HG03457 (cell line): ENCODE measurements around the gene RNF168.
"Not testable (repeated sequence)": the region's sequence is repeated elsewhere in the genome, so short reads cannot be mapped to it uniquely, and the experiment has no call there.

ENCODE experiments used
- ATAC-seq: cut with Tn5 transposase; IDR thresholded peaks from one replicate; pipeline ENCODE4 v1.9.1; 2021; ENCODE audit warnings: moderate number of reproducible peaks; ENCODE audit not compliant: unreplicated experiment

RNF168 gene, protein sequence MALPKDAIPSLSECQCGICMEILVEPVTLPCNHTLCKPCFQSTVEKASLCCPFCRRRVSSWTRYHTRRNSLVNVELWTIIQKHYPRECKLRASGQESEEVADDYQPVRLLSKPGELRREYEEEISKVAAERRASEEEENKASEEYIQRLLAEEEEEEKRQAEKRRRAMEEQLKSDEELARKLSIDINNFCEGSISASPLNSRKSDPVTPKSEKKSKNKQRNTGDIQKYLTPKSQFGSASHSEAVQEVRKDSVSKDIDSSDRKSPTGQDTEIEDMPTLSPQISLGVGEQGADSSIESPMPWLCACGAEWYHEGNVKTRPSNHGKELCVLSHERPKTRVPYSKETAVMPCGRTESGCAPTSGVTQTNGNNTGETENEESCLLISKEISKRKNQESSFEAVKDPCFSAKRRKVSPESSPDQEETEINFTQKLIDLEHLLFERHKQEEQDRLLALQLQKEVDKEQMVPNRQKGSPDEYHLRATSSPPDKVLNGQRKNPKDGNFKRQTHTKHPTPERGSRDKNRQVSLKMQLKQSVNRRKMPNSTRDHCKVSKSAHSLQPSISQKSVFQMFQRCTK

GRCh38 chr3:196503196-196504076, at the start of gene RNF168:
Gene RNF168, minus strand, starts transcription at chr3:196503768. Its CDS starts 595 bp downstream, at chr3:196503173.
- peak; percentile 80 for ATAC-seq

DNA sequence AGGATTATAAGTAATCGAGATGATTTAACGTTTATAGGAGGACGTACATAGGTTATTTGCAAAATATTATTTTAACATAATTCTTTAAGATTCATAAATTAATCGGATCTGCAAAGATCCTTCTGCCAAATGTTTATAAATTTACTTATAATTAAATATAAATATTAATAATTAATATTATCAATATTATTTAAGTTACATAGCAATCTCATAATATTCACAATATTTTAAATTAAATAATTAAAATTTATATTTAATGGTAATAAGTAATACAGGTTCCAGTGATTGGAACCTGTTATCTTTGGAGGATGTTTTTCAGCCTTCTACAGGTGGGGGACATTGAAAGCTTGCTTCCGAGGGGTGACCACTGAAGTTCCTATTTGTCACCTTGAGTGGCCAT, 48.7 kb upstream of the RNF168 start:
- no peak for ATAC-seq

DNA sequence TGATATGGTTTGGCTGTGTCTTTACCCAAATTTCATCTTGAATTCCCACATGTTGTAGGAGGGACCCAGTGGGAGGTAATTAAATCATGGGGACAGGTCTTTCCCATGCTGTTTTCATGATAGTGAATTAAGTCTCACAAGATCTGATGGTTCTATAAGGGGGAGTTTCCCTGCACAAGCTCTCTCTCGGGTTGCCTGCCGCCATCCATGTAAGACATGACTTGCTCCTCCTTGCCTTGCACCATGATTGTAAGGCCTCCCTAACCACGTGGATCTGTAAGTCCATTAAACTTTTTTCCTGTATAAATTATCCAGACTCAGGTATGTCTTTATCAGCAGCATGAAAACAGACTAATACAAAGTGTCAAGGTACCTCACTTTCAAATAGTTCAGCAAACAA, 46.6 kb upstream of the RNF168 start:
- ATAC-seq, result not testable (repeated sequence)

- not testable (repeated sequence) for ATAC-seq
These were observed 45.7 kb upstream of the RNF168 start for GRCh38 chr3:196549312-196549711.

- ATAC-seq, result no peak
These were observed 43.5 kb upstream of the RNF168 start for GRCh38 chr3:196547067-196547466.

DNA sequence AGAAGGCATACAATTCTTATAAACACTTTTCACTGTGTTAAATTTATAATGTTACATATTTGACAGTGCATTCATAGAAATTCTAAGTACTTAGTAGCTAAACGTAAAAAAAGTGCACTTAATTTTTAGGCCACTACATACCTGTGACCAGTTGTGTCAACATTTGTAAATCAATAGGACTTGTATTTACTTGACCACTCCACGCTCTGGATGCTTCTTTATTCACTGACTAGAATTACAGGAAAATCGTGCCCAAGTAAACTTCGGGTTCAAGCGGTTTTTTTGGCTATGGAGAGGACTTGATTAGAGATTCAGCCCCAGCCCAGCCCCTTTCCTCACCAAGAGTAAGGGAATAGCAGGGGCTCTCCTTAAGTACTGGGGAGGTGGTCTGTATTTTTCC, 43.0 kb upstream of the RNF168 start:
- no peak for ATAC-seq

DNA sequence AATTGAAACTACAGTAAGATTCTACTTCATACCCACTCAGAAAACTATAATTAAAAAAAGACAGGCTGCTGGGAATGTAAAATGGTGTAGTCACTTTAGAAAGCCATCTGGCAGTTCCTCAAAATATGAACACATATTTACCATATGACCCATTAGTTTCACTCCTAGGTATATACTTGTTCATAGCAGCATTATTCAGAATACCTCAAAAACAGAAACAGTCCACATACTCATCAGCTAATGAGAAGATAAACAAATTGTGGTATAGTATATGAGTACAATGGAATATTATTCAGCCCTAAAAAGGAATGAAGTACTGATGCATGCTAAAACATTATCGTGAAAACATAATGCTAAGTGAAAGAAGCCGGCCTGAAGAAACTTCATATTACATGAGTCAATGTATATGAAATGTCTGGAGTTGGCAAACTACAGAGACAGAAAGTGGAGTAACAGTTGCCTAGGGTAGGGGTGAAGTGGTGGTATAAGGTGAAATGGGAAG, 41.0 kb upstream of the RNF168 start:
- ATAC-seq, result no peak

DNA sequence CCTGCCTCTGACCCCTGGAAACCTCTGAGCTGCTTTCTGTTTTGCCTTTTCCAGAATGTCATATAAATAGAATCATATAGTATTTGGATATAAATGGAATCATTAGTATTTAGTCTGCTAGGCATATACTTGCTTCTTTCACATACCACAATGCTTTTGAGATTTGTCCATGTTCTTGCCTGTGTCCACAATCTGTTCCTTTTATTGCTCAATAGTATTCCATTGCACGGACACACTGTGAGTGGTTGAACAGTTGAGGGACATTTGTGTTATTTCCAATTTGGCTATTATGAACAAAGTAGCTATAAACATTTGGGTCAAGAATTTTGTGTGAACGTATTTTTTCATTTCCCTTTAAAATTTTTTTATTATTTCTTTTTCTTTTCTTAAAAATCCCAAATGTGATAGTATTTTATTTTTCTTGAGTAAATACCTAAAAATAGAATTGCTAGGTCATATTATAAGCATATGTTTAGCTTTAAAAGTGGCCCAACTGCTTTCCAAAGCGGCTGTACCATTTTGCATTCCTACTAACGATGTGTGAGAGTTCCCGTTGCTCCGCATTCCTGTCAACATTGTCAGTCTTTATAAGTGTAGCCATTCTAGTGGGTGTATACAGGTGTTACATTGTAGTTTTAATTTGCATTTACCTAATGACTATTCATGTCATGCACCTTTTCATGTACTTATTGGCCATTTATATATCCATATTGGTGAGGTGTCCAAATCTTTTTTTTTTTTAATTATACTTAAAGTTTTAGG, 38.3 kb upstream of the RNF168 start:
- ATAC-seq, result no peak

DNA sequence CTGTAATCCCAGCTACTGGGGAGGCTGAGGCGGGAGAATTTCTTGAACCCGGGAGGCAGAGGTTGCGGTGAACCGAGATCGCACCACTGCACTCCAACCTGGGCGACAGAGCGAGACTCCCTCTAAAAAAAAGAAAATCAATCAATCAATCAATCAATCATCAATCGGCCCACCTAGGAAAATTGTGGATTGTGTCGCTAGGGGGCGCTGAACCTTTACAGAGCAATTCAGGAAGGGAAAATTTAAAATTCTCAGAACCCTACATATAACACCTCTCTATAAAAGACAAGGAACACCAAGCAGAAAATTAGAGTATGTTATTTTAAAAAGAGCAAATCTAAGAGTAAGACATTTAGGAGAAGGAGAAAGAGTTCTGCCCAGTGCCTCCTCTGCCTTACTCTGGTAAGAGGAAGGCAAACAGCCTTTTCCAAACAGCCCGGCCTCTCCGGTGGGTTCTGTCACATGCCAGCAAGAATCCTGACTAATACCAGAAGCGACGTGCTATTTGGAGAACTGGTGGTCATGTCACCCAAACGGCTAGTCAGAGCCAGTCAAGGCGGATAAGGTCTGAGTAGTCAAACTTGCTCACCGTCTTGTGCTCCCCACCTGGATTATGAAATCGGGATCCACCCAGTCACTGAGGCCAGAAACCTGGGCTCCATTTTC, 33.9 kb upstream of the RNF168 start:
- no peak for ATAC-seq

DNA sequence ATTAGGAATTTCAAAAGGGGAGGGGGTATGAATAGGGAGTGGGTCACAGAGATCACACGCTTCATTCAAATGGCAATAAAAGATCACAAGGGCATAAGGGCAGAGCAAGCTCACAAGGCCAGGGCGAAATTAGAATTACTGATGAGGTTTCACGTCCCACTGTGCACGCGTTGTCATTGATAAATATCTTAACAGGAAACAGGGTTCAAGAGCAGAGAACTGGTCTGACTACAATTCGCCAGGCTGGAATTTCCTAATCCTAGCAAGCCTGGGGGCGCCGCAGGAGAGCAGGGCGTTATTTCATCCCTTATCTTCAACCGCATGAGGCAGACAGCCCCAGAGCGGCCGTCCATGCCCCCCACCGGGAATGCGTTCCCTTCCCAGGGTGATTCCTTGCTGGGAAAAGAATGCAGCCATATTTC, 29.7 kb upstream of the RNF168 start:
- ATAC-seq, result no peak

- no peak for ATAC-seq
These were observed 27.9 kb upstream of the RNF168 start for GRCh38 chr3:196531418-196531817.

GRCh38 chr3:196528639-196529233, 25.2 kb upstream of the RNF168 start:
- ATAC-seq, result no peak

DNA sequence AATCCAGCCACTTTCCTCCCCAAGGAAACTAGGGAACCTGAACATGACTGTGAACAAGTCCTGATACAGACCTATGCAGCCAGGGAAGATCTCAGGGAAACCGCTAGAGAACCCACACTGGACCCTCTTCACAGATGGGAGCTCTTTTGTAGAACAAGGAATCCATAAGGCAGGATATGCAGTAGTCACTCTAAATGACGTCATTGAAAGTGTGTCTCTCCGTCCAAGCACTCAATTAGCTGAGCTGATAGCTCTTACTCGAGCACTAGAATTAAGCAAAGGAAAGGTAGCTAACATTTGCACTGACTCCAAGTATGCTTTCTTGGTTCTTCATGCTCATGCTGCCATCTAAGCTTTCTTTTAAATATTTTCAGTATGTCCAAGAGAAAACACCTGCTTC, 21.6 kb upstream of the RNF168 start:
- no peak for ATAC-seq

DNA sequence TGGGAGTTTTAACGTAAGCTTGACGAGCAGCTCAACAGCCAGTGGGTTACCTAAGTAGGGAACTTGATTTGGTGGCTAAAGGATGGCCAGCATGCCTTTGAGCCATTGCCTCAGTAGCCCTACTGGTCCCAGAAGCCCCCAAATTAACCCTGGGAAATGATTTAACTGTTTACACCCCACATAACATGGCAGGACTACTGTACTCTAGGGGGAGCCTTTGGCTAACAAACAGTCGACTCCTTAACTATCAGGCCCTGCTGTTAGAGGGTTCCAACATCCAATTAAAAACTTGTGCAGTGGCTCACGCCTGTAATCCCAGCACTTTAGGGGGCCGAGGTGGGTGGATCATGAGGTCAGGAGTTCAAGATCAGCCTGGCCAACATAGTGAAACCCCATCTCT, 21.0 kb upstream of the RNF168 start:
- no peak for ATAC-seq

DNA sequence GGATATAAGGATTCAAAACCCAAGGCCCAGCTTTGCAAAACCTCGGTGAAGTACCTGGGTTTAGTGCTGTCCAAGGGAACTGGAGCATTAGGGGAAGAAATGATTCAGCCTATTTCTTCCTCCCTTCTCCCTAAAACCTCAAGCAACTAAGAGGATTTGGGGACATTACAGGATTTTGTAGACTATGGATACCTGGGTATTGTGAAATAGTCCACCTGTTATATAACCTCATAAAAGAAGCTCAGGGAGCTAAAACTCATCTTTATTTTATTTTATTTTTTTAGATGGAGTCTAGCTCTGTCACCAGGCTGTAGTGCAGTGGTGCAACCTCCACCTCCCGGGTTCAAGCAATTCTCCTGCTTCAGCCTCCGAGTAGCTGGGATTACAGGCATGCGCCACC, 20.3 kb upstream of the RNF168 start:
- no peak for ATAC-seq

- not testable (repeated sequence) for ATAC-seq
These were observed 17.7 kb upstream of the RNF168 start for GRCh38 chr3:196521291-196521690.

GRCh38 chr3:196519718-196520082, 16.1 kb upstream of the RNF168 start:
- ATAC-seq, result no peak

DNA sequence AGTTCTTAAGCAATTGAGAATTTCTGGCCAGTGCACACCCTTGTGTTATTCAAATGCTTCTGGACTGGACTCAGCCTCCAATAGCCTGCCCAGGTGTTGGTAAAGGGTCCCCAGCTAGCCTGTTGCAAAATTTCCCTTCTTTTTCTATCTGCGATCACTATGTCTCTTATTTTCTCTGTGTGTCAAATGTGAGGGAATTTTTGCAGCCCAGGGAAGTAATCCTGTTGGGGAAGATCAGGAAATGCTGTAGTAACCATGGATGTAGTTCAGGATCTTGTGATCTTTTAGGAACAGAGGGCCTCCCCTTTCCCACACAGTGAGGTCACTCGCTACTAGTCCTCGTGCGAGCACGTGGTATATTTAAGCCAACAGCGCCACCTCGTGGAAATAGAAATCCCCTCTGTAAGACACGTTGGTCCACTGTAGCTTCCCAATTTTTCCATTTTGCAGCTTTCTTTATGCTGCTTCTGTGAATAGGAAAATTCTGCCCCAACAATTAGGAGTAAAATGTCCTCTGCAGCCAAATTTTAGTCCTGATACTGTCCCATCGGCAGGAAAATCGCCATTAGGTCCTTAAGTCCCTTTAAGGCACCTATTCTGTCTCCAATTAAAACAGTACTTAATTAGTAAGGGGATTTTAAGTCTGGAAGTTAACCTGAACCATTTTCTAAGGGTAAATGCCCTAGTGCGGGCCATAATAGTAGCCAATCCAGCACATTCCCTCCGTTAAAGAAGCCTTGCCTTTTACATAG, 15.6 kb upstream of the RNF168 start:
- ATAC-seq, result no peak

DNA sequence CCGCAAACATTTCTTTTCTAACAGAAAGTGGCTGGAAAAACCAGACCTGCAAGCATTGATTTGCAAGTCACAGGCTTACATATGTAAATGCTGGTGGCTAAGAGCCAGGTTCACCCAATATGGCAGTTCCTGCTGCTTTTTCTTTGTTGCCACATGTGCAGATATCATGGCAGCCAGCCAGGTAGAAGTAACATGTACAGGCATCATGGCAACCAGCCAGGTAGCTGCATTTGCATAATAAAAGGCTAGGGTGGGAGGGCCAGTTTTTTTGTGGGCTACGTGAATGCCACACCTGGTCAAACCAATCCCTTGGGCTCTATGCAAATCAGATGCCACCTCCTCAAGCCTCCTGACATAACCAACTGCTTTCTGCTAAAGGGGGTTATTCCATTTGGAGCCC, 14.4 kb upstream of the RNF168 start:
- ATAC-seq, result no peak
